ENCODE measurements around the gene TMEM175.
"Not testable (repeated sequence)": the region's sequence is repeated elsewhere in the genome, so short reads cannot be mapped to it uniquely, and the experiment has no call there.

TMEM175 gene

GRCh38 chr4:930827-931193 is 1.4 kb upstream of the TMEM175 start (continued):
- TF ChIP-seq CREB5 (CRISPR knock-in tag; IDR thresholded peaks at IDR 0.05; ENCODE audit: low read depth) (no peak), ZNF8 (CRISPR knock-in tag; IDR thresholded peaks at IDR 0.05) (no peak), ESRRG (CRISPR knock-in tag; IDR thresholded peaks at IDR 0.05) (no peak), ZFP3 (CRISPR knock-in tag; IDR thresholded peaks at IDR 0.05) (no peak)

GRCh38 chr4:931194-931959 is 883 bp upstream of the TMEM175 start:
- peak; percentile 40 for ATAC-seq
- TF ChIP-seq ZNF565 (CRISPR knock-in tag; conservative IDR thresholded peaks at IDR 0.05; ENCODE audit: low read depth) = no peak
- peak; percentile 54; the same call in 1 of the 2 replicates for TF ChIP-seq ZNF70 (CRISPR knock-in tag; IDR thresholded peaks at IDR 0.05)

- TF ChIP-seq CSRNP3 (CRISPR knock-in tag; IDR thresholded peaks at IDR 0.05) = no peak
- TF ChIP-seq ESRRG (CRISPR knock-in tag; IDR thresholded peaks at IDR 0.05) = no peak
- TF ChIP-seq TSHZ2 (CRISPR knock-in tag; IDR thresholded peaks at IDR 0.05) = no peak
- TF ChIP-seq ISL1 (CRISPR knock-in tag; IDR thresholded peaks at IDR 0.05) = no peak
- TF ChIP-seq ZC3H10 (CRISPR knock-in tag; IDR thresholded peaks at IDR 0.05) = no peak
- TF ChIP-seq ZFP30 (CRISPR knock-in tag; IDR thresholded peaks at IDR 0.05) = no peak
- no peak for TF ChIP-seq CSDC2 (CRISPR knock-in tag; IDR thresholded peaks at IDR 0.05)
- TF ChIP-seq ARNTL (CRISPR knock-in tag; IDR thresholded peaks at IDR 0.05; ENCODE audit: borderline replicate concordance, low read depth) = no peak
- peak; percentile 37 for ATAC-seq
These were observed 432 bp downstream of the TMEM175 start for GRCh38 chr4:932713-933070.

- ATAC-seq = not testable (repeated sequence)
These were observed 7.2 kb downstream of the TMEM175 start for GRCh38 chr4:939508-939907.

GRCh38 chr4:945274-946102 is 13.2 kb downstream of the TMEM175 start:
- ATAC-seq = no peak
- TF ChIP-seq PPARA (CRISPR knock-in tag; IDR thresholded peaks at IDR 0.05; ENCODE audit: borderline replicate concordance) (no peak), TOX (CRISPR knock-in tag; IDR thresholded peaks at IDR 0.05; ENCODE audit: borderline replicate concordance) (no peak), ZFP3 (CRISPR knock-in tag; IDR thresholded peaks at IDR 0.05) (no peak), ZFP30 (CRISPR knock-in tag; IDR thresholded peaks at IDR 0.05) (no peak), CREB5 (CRISPR knock-in tag; IDR thresholded peaks at IDR 0.05; ENCODE audit: low read depth) (no peak), TSHZ2 (CRISPR knock-in tag; IDR thresholded peaks at IDR 0.05) (no peak), ZC3H10 (CRISPR knock-in tag; IDR thresholded peaks at IDR 0.05) (no peak), ESRRG (CRISPR knock-in tag; IDR thresholded peaks at IDR 0.05) (no peak), SNAI2 (CRISPR knock-in tag; IDR thresholded peaks at IDR 0.05) (no peak), GLIS3 (CRISPR knock-in tag; IDR thresholded peaks at IDR 0.05) (no peak), ARNTL (CRISPR knock-in tag; IDR thresholded peaks at IDR 0.05; ENCODE audit: borderline replicate concordance, low read depth) (no peak), POU6F1 (CRISPR knock-in tag; IDR thresholded peaks at IDR 0.05; ENCODE audit: borderline replicate concordance, low read depth) (no peak), TCF4 (CRISPR knock-in tag; IDR thresholded peaks at IDR 0.05; ENCODE audit: borderline replicate concordance) (no peak), OSR1 (CRISPR knock-in tag; IDR thresholded peaks at IDR 0.05) (no peak)

Measured in SK-N-SH treated with all-trans-retinoic acid at 6 μM for 48 hours (cell line).